ENCODE data around the gene APEH. TPM values are rescaled to one million over a fixed set of nuclear protein-coding genes. Genes with fewer than 3 reads are reported as not detected.

The APEH gene
- total RNA-seq, 4 donors from 2014 or later, result 92.2 to 219 (median 185) TPM

DNA sequence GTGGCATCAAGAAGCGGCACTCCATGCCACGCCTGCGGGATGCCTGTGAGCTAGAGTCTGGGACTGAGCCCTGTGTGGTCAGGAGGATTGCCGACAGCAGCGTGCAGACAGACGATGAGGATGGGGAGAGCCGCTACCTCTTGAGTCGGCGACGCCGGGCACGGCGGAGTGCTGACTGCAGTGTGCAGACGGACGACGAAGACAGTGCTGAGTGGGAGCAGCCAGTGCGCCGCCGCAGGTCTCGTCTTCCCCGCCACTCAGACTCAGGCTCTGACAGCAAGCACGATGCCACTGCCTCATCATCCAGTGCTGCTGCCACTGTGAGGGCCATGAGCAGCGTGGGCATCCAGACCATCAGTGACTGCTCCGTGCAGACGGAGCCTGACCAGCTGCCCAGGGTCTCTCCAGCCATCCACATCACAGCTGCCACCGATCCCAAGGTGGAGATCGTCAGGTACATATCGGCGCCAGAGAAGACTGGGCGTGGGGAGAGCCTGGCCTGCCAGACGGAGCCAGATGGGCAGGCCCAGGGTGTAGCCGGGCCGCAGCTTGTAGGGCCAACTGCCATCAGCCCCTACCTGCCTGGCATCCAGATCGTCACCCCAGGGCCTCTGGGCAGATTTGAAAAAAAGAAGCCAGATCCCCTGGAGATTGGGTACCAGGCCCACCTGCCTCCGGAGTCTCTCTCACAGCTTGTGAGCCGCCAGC, 16.8 kb upstream of the APEH start:
- WGBS, 2 donors, result 88 to 90% methylated on average over 31 to 34 of the region's 36 CpGs

DNA sequence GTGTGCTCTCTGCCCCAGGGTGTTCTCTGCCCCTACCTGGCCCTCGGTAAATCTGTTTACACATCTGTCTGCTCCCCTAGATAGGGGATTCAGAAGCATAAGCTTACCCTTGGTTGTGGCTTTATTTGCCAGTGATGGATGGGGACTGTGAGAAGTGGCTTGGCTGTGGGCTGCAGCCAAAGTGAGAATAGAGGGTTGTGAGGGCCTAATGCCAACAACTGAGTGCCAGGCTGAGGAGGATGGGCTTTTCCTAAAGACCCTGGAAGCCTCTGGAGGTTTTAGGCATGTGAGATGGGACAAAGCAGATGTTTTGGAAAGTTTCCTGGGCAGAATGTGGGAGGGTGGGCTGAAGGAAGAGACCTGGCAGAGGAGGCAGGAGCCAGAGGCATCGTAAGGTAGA, 15.4 kb upstream of the APEH start:
- Histone ChIP-seq H3K4me3 (replicated peaks in 1 of 3) (no peak overlapping the region), H3K36me3 (no peaks in the 10 kb centered on the region), H3K4me1 (peaks cover 0 to 3% of the 10 kb centered on the region in 2 donors), H3K27me3 (no peaks in the 10 kb centered on the region), H3K9me3 (no peaks in the 10 kb centered on the region), H3K27ac (no peak overlapping the region)
- DNase-seq, result no peak
- intact Hi-C loops (cut with DNase I), result no loop called here
- no peak for TF ChIP-seq POLR2A (IDR thresholded peaks at IDR 0.05)
- TF ChIP-seq, protein P1, sequence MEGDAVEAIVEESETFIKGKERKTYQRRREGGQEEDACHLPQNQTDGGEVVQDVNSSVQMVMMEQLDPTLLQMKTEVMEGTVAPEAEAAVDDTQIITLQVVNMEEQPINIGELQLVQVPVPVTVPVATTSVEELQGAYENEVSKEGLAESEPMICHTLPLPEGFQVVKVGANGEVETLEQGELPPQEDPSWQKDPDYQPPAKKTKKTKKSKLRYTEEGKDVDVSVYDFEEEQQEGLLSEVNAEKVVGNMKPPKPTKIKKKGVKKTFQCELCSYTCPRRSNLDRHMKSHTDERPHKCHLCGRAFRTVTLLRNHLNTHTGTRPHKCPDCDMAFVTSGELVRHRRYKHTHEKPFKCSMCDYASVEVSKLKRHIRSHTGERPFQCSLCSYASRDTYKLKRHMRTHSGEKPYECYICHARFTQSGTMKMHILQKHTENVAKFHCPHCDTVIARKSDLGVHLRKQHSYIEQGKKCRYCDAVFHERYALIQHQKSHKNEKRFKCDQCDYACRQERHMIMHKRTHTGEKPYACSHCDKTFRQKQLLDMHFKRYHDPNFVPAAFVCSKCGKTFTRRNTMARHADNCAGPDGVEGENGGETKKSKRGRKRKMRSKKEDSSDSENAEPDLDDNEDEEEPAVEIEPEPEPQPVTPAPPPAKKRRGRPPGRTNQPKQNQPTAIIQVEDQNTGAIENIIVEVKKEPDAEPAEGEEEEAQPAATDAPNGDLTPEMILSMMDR (IDR thresholded peaks at IDR 0.05), result no peak
- 77 to 79% methylated on average over 2 of the region's 2 CpGs for WGBS, 2 donors

More for the DNA sequence above, 16.8 kb upstream of the APEH start:
- Histone ChIP-seq H3K27ac (no peak overlapping the region), H3K27me3 (no peaks in the 10 kb centered on the region), H3K4me1 (peaks cover 0 to 3% of the 10 kb centered on the region in 2 donors), H3K4me3 (replicated peaks in 1 of 3) (no peak overlapping the region), H3K36me3 (no peaks in the 10 kb centered on the region), H3K9me3 (no peaks in the 10 kb centered on the region)
- DNase-seq, result no peak
- no peak for TF ChIP-seq POLR2A (IDR thresholded peaks at IDR 0.05)
- TF ChIP-seq, protein P1 (IDR thresholded peaks at IDR 0.05), result no peak
- intact Hi-C loops (cut with DNase I), result no loop called here

DNA sequence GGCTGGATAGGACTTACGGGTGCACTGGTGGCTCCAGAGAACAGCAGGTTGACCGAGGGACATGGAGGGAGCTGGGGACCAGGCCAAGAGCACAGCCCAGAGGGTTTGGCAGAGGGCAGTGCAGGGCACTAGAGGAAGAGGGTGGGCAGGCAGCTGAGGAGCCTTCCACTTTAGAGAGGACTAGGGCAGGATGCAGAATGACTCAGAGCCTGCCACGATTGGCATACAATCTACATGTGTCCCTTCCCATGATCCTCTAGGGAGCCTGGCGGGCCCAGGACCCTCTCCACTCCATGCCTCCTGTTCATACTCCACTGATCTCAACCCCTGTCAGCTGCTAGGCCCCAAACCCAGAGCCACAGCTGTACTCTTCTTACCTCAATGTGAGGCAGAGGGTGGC, 14.4 kb upstream of the APEH start:
- no peak for DNase-seq
- Histone ChIP-seq H3K27me3 (no peaks in the 10 kb centered on the region), H3K36me3 (no peaks in the 10 kb centered on the region), H3K4me3 (replicated peaks in 1 of 3) (no peak overlapping the region), H3K27ac (no peak overlapping the region), H3K9me3 (no peaks in the 10 kb centered on the region), H3K4me1 (peaks cover 0 to 3% of the 10 kb centered on the region in 2 donors)
- intact Hi-C loops (cut with DNase I), result loop anchor here (10.0 kb wide), 1 partner anchor 195 kb away; no protein-coding TSS in a partner anchor
- TF ChIP-seq POLR2A (IDR thresholded peaks at IDR 0.05), result no peak
- TF ChIP-seq, protein P1 (IDR thresholded peaks at IDR 0.05), result no peak
- 71 to 89% methylated on average over 3 to 4 of the region's 4 CpGs for WGBS, 2 donors

- no peak overlapping the region for H3K27ac ChIP-seq
- WGBS, 2 donors, result 89 to 92% methylated on average over 2 to 9 of the region's 14 CpGs
- H3K27me3 ChIP-seq, result no peaks in the 10 kb centered on the region
- no peaks in the 10 kb centered on the region for H3K36me3 ChIP-seq
- no peaks in the 10 kb centered on the region for H3K9me3 ChIP-seq
- no peak for DNase-seq
- H3K4me1 ChIP-seq, result no peaks in the 10 kb centered on the region
- no peak overlapping the region for H3K4me3 ChIP-seq (replicated peaks in 1 of 3)
- intact Hi-C loops (cut with DNase I), result loop anchor here (10.0 kb wide), 1 partner anchor 196 kb away; no protein-coding TSS in a partner anchor
- TF ChIP-seq, protein P1 (IDR thresholded peaks at IDR 0.05), result no peak
- no peak for TF ChIP-seq POLR2A (IDR thresholded peaks at IDR 0.05)
These were observed 12.9 kb upstream of the APEH start for GRCh38 chr3:49661281-49661680.

GRCh38 chr3:49662021-49662420, 12.1 kb upstream of the APEH start:
- WGBS, 2 donors, result 86 to 89% methylated on average over 17 to 22 of the region's 22 CpGs
- Histone ChIP-seq H3K27ac (no peak overlapping the region), H3K27me3 (no peaks in the 10 kb centered on the region), H3K36me3 (no peaks in the 10 kb centered on the region), H3K4me3 (replicated peaks in 1 of 3) (no peak overlapping the region), H3K9me3 (no peaks in the 10 kb centered on the region), H3K4me1 (no peaks in the 10 kb centered on the region)
- intact Hi-C loops (cut with DNase I), result loop anchor here (10.0 kb wide), 1 partner anchor 197 kb away; no protein-coding TSS in a partner anchor
- TF ChIP-seq POLR2A (IDR thresholded peaks at IDR 0.05), result no peak
- TF ChIP-seq, protein P1 (IDR thresholded peaks at IDR 0.05), result no peak
- no peak for DNase-seq
